Measurements from ENCODE around the gene OSER1. TPM values are rescaled to one million over a fixed set of nuclear protein-coding genes. Genes with fewer than 3 reads are reported as not detected.

Gene OSER1
- total RNA-seq, 1 experiment from 2014 or later: 35.7 TPM

- H3K9ac ChIP-seq (ENCODE audit: extremely low read depth, insufficient read length, low read length): no peak overlapping the region
These were observed 44.1 kb downstream of the OSER1 start for GRCh38 chr20:44166477-44166876.

More at GRCh38 chr20:44166477-44166876, 44.1 kb downstream of the OSER1 start:
- Histone ChIP-seq H3K23ac (ENCODE audit: insufficient read length, low read depth, low read length) (no peak overlapping the region), H4K20me1 (ENCODE audit: control insufficient read depth, insufficient read depth, insufficient read length) (no peaks in the 10 kb centered on the region), H3K9me3 (ENCODE audit: control insufficient read depth, low read depth, low read length) (no peaks in the 10 kb centered on the region), H3K14ac (ENCODE audit: insufficient read depth, low read length) (no peak overlapping the region), H2AFZ (ENCODE audit: low read length) (no peak overlapping the region), H2BK5ac (ENCODE audit: insufficient read length, low read length) (no peak overlapping the region), H2BK20ac (ENCODE audit: low read depth, low read length, poor library complexity, severe bottlenecking) (no peak overlapping the region), H3K4ac (ENCODE audit: low read depth, low read length) (no peak overlapping the region), H3K18ac (ENCODE audit: insufficient read length, low read depth, low read length) (no peak overlapping the region), H2BK120ac (ENCODE audit: low read depth, low read length, poor library complexity, severe bottlenecking) (no peak overlapping the region), H3K56ac (ENCODE audit: insufficient read length, low read depth, low read length) (no peak overlapping the region), H2BK15ac (ENCODE audit: low read depth, low read length) (no peak overlapping the region), H3K27ac (ENCODE audit: insufficient read length, low read depth, low read length) (no peak overlapping the region), H4K5ac (ENCODE audit: insufficient read length, low read depth, low read length) (no peak overlapping the region), H3T11ph (ENCODE audit: low read length) (no peak overlapping the region), H4K91ac (ENCODE audit: insufficient read length, low read depth, low read length) (no peak overlapping the region), H3K27me3 (ENCODE audit: insufficient read depth, low read length) (no peaks in the 10 kb centered on the region), H3K23me2 (ENCODE audit: insufficient read length, low read depth, low read length, poor library complexity, severe bottlenecking) (no peaks in the 10 kb centered on the region), H3K4me2 (ENCODE audit: insufficient read depth, insufficient read length, low read length) (no peak overlapping the region), H3K4me1 (ENCODE audit: insufficient read depth, low read length) (no peaks in the 10 kb centered on the region), H4K8ac (replicated peaks; ENCODE audit: insufficient read length, low read depth, low read length) (no peak overlapping the region), H2BK12ac (ENCODE audit: insufficient read length, low read depth, low read length) (no peak overlapping the region), H3K79me2 (ENCODE audit: insufficient read depth, low read length) (no peaks in the 10 kb centered on the region), H2AK5ac (ENCODE audit: insufficient read length, low read length) (no peak overlapping the region), H3K79me1 (ENCODE audit: insufficient read depth, low read depth, low read length, poor library complexity, severe bottlenecking) (no peaks in the 10 kb centered on the region)
- WGBS (ENCODE audit: extremely low coverage, insufficient read length, low lambda C conversion rate): no CpG with 5 or more reads among the region's 4 CpGs
- Mint-ChIP-seq H3K4me1 (peaks cover 2 to 17% of the 10 kb centered on the region in 2 experiments), H3K27me3 (ENCODE audit: low read depth) (peaks cover 9% of the 10 kb centered on the region), H3K36me3 (ENCODE audit: insufficient read depth in 1 of 3, low read depth in 3 of 3) (no peaks in the 10 kb centered on the region), H3K27ac (no peak overlapping the region), H3K9me3 (peaks cover 0 to 2% of the 10 kb centered on the region in 2 experiments; a peak in 2 of 5 replicates), H3K4me3 (no peak overlapping the region)
- DNase-seq: no peak
- TF ChIP-seq CTCF (conservative IDR thresholded peaks at IDR 0.05): no peak
